Measurements from ENCODE around the gene NKAIN4.

DNA sequence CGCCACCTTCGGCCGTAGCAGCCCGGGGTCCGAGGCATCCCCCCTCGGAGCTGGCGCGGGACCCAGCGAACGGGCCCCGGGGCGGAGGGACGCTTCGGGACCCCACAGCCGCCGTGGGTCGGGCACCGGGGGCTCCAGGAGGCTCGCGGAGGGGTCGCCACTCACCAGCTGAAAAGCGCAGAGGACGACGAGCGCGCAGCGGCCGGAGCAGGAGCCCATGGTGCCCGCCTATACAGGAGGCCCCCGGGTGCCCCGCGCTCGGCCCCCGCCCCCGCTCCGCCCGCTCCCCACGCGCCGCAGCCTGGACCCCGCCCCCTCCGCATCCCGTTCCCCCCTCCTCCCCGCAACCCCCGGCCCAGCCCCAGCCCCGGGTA lies at the start of gene NKAIN4:
- no peak for TF ChIP-seq EZH2 (IDR thresholded peaks at IDR 0.05; ENCODE audit: borderline replicate concordance)
- TF ChIP-seq, protein P1, sequence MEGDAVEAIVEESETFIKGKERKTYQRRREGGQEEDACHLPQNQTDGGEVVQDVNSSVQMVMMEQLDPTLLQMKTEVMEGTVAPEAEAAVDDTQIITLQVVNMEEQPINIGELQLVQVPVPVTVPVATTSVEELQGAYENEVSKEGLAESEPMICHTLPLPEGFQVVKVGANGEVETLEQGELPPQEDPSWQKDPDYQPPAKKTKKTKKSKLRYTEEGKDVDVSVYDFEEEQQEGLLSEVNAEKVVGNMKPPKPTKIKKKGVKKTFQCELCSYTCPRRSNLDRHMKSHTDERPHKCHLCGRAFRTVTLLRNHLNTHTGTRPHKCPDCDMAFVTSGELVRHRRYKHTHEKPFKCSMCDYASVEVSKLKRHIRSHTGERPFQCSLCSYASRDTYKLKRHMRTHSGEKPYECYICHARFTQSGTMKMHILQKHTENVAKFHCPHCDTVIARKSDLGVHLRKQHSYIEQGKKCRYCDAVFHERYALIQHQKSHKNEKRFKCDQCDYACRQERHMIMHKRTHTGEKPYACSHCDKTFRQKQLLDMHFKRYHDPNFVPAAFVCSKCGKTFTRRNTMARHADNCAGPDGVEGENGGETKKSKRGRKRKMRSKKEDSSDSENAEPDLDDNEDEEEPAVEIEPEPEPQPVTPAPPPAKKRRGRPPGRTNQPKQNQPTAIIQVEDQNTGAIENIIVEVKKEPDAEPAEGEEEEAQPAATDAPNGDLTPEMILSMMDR (IDR thresholded peaks at IDR 0.05; ENCODE audit: poor library complexity): no peak
